ENCODE measurements around the gene MEPCE. TPM values are rescaled to one million over a fixed set of nuclear protein-coding genes. Genes with fewer than 3 reads are reported as not detected.

MEPCE gene
- total and polyA plus RNA-seq, 10 of the 15 experiments (the other 5 are each of a cell fraction or from before 2014, with no cell fraction given) = 8.2 to 48.0 (median 22.1) TPM

DNA sequence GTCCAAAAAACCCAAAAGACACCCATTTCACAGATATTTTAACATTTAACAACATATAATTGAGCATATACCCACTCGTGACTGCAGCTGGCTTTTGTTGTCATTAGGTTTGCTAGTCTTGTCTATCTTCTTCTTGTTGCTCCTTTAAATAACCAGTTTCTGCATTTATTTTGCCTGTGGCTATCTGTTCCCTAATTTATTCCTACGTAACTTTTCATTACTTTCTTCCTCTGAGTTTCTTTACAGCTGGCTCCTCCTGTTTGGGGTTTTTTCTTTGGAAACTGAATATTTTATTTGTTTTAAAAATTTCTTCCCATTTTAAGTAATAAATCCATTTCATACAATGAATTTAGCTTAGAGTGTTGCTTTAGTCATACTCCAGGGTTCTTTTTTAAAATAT, 41.9 kb upstream of the MEPCE start:
- H3K4me1 ChIP-seq (ENCODE audit: control insufficient read depth, insufficient read depth, low read length) = peaks cover 8% of the 10 kb centered on the region
- 61% methylated on average over 2 of the region's 2 CpGs for WGBS (ENCODE audit: insufficient coverage, insufficient replicate concordance, low lambda C conversion rate, missing lambda C conversion rate)
- peaks cover 0 to 2% of the 10 kb centered on the region in 2 experiments; a peak in 2 of 4 replicates for H3K36me3 ChIP-seq (ENCODE audit: control insufficient read depth in 2 of 2, insufficient read depth in 2 of 2, low read length in 1 of 2)
- no TSS peak for BruUV-seq (replicated peaks)
- H3K27ac ChIP-seq (ENCODE audit: control insufficient read depth, insufficient read depth) = no peak overlapping the region
- no peak overlapping the region for H3K9ac ChIP-seq (ENCODE audit: control insufficient read depth, insufficient read depth, low read length)
- ChIA-PET CTCF (interaction anchor here (0.6 to 3.1 kb wide), 5 partner anchors 9 to 366 kb away, joined by 3 to 15 read pairs (median 5); no protein-coding TSS in a partner anchor), RAD21 (ENCODE audit: unreplicated experiment) (interaction anchor here (0.8 to 3.5 kb wide), 6 partner anchors 9 to 308 kb away, joined by 3 to 18 read pairs (median 5); partner anchors contain the start of gene ZCWPW1), POLR2A (interaction anchor here (1.5 to 5.8 kb wide), 3 partner anchors 8 to 47 kb away, joined by 4 to 30 read pairs (median 8); no protein-coding TSS in a partner anchor), SMC1A (ENCODE audit: uncharacterized antibody, unreplicated experiment) (interaction anchor here (1.0 to 4.4 kb wide), 6 partner anchors 9 to 24 kb away, joined by 3 to 26 read pairs (median 4); no protein-coding TSS in a partner anchor)
- H2AFZ ChIP-seq (ENCODE audit: control insufficient read depth, low read depth, low read length) = no peak overlapping the region
- H3K9me3 ChIP-seq (replicated peaks; ENCODE audit: control insufficient read depth, insufficient read depth, low read length) = no peaks in the 10 kb centered on the region
- no peak for DNase-seq (ENCODE audit: low read depth, low spot score)
- H3K79me2 ChIP-seq (ENCODE audit: control insufficient read depth, insufficient read depth, low read length) = no peaks in the 10 kb centered on the region
- ATAC-seq = no peak
- no peaks in the 10 kb centered on the region for H4K20me1 ChIP-seq (ENCODE audit: control insufficient read depth, insufficient read depth)
- no peak for FAIRE-seq
- in situ Hi-C loops (cut with MboI) = no loop called here
- intact Hi-C loops (cut with micrococcal nuclease; ENCODE audit: unreplicated experiment) = no loop called here
- no peaks in the 10 kb centered on the region for H3K27me3 ChIP-seq (replicated peaks in 1 of 2; ENCODE audit: control insufficient read depth in 2 of 2, insufficient read depth in 2 of 2, low read length in 1 of 2)
- TF ChIP-seq, protein P1, sequence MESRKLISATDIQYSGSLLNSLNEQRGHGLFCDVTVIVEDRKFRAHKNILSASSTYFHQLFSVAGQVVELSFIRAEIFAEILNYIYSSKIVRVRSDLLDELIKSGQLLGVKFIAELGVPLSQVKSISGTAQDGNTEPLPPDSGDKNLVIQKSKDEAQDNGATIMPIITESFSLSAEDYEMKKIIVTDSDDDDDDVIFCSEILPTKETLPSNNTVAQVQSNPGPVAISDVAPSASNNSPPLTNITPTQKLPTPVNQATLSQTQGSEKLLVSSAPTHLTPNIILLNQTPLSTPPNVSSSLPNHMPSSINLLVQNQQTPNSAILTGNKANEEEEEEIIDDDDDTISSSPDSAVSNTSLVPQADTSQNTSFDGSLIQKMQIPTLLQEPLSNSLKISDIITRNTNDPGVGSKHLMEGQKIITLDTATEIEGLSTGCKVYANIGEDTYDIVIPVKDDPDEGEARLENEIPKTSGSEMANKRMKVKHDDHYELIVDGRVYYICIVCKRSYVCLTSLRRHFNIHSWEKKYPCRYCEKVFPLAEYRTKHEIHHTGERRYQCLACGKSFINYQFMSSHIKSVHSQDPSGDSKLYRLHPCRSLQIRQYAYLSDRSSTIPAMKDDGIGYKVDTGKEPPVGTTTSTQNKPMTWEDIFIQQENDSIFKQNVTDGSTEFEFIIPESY (IDR thresholded peaks at IDR 0.05) = no peak
- no peak for TF ChIP-seq YY1 (IDR thresholded peaks at IDR 0.05; ENCODE audit: low read depth, low read length)
- no peak overlapping the region for H3K4me3 ChIP-seq
- H3K4me2 ChIP-seq (ENCODE audit: control insufficient read depth, insufficient read depth) = no peak overlapping the region

DNA sequence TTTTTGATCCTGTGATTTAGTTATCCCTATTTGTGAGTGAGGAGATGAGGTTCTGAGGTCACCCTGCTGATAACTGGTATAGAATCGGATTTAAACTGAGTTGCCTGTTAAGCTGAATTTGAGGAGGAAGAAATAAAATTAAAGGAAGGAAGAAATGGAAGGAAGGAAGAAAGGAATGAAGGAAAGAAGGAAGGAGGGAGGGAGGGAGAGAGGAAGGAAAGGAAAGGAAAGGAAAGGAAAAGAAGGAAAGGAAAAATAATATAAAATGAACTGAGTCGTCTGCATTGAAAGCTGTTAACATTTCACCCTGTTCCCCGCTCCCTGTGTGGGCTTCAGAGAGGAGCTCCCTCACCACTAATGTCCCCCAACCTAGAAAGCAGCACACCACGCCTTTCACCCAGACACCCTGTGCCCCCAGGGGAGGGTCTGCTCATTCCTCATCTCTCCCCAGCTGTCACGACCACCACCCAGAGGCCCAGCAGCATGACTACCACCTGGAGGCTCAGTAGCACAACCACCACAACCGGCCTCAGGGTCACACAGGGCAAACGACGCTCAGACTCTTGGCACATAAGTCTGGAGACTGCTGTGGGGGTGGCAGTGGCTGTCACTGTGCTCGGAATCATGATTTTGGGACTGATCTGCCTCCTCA, 40.1 kb upstream of the MEPCE start:
- ATAC-seq (no peak), DNase-seq (ENCODE audit: low read depth, low spot score) (no peak), FAIRE-seq (no peak)
- no peak overlapping the region for H3K27ac ChIP-seq (ENCODE audit: control insufficient read depth, insufficient read depth)
- ChIA-PET RAD21 (ENCODE audit: unreplicated experiment) (no interaction called here), CTCF (interaction anchor here (1.0 to 1.4 kb wide), 2 partner anchors 15 to 18 kb away, joined by 5 read pairs; no protein-coding TSS in a partner anchor), SMC1A (ENCODE audit: uncharacterized antibody, unreplicated experiment) (interaction anchor here (0.8 to 3.8 kb wide), 3 partner anchors 13 to 18 kb away, joined by 3 to 26 read pairs (median 4); no protein-coding TSS in a partner anchor), POLR2A (interaction anchor here (0.6 to 2.2 kb wide), 2 partner anchors 10 to 47 kb away, joined by 4 to 8 read pairs; no protein-coding TSS in a partner anchor)
- no peaks in the 10 kb centered on the region for H4K20me1 ChIP-seq (ENCODE audit: control insufficient read depth, insufficient read depth)
- no peak overlapping the region for H3K4me2 ChIP-seq (ENCODE audit: control insufficient read depth, insufficient read depth)
- intact Hi-C loops (cut with micrococcal nuclease; ENCODE audit: unreplicated experiment) = no loop called here
- H3K9ac ChIP-seq (ENCODE audit: control insufficient read depth, insufficient read depth, low read length) = no peak overlapping the region
- peaks cover 0 to 2% of the 10 kb centered on the region in 2 experiments; a peak in 2 of 4 replicates for H3K36me3 ChIP-seq (ENCODE audit: control insufficient read depth in 2 of 2, insufficient read depth in 2 of 2, low read length in 1 of 2)
- H3K4me3 ChIP-seq = no peak overlapping the region
- in situ Hi-C loops (cut with MboI) = no loop called here
- no TSS peak for BruUV-seq (replicated peaks)
- WGBS (ENCODE audit: insufficient coverage, insufficient replicate concordance, low lambda C conversion rate, missing lambda C conversion rate) = 66% methylated on average over 9 of the region's 9 CpGs
- no peaks in the 10 kb centered on the region for H3K79me2 ChIP-seq (ENCODE audit: control insufficient read depth, insufficient read depth, low read length)
- no peak overlapping the region for H2AFZ ChIP-seq (ENCODE audit: control insufficient read depth, low read depth, low read length)
- H3K4me1 ChIP-seq (ENCODE audit: control insufficient read depth, insufficient read depth, low read length) = peaks cover 17% of the 10 kb centered on the region
- no peaks in the 10 kb centered on the region for H3K27me3 ChIP-seq (replicated peaks in 1 of 2; ENCODE audit: control insufficient read depth in 2 of 2, insufficient read depth in 2 of 2, low read length in 1 of 2)
- no peaks in the 10 kb centered on the region for H3K9me3 ChIP-seq (replicated peaks; ENCODE audit: control insufficient read depth, insufficient read depth, low read length)
- TF ChIP-seq ZNF384 (IDR thresholded peaks at IDR 0.05; ENCODE audit: borderline replicate concordance, low read depth, low read length) (no peak), NR2F1 (conservative IDR thresholded peaks at IDR 0.05) (no peak), MTA3 (IDR thresholded peaks at IDR 0.05; ENCODE audit: borderline replicate concordance, low read length) (no peak), SMC3 (IDR thresholded peaks at IDR 0.05; ENCODE audit: borderline replicate concordance, low read length) (no peak), CBX3 (IDR thresholded peaks at IDR 0.05; ENCODE audit: borderline replicate concordance, low read depth) (no peak), SIN3A (IDR thresholded peaks at IDR 0.05; ENCODE audit: low read depth, low read length) (no peak), GABPA (IDR thresholded peaks at IDR 0.05; ENCODE audit: low read depth) (no peak)
- TF ChIP-seq, protein P2, sequence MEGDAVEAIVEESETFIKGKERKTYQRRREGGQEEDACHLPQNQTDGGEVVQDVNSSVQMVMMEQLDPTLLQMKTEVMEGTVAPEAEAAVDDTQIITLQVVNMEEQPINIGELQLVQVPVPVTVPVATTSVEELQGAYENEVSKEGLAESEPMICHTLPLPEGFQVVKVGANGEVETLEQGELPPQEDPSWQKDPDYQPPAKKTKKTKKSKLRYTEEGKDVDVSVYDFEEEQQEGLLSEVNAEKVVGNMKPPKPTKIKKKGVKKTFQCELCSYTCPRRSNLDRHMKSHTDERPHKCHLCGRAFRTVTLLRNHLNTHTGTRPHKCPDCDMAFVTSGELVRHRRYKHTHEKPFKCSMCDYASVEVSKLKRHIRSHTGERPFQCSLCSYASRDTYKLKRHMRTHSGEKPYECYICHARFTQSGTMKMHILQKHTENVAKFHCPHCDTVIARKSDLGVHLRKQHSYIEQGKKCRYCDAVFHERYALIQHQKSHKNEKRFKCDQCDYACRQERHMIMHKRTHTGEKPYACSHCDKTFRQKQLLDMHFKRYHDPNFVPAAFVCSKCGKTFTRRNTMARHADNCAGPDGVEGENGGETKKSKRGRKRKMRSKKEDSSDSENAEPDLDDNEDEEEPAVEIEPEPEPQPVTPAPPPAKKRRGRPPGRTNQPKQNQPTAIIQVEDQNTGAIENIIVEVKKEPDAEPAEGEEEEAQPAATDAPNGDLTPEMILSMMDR (IDR thresholded peaks at IDR 0.05 in 2 of 3, conservative IDR thresholded peaks at IDR 0.05 in 1 of 3; ENCODE audit: control insufficient read depth in 2 of 3, extremely low read depth in 1 of 3, insufficient read depth in 1 of 3, low read depth in 3 of 3, low read length in 3 of 3) = no peak

Measured in GM12878 (cell line).